OCI-LY3 (cell line): ENCODE data around the gene TTPAL.

Experiments used
- CTCF ChIP-seq: fragments of 200-600, 300-600 bp; sonication (generic); IDR thresholded peaks from 2 replicates; pipeline ENCODE4 v1.5.1; 2014; ENCODE audit warnings: antibody characterized with exemption, low read length, low read depth
- EZH2phosphoT487 ChIP-seq: fragments of 200-600 bp; shearing (Covaris generic); IDR thresholded peaks from 2 replicates; pipeline ENCODE4 v1.6.1; 2018; ENCODE audit warnings: antibody characterized with exemption, mixed run types, low read depth

GRCh38 chr20:44465001-44465560 lies 10.6 kb upstream of the TTPAL start:
- TF ChIP-seq CTCF: no peak
- no peak for TF ChIP-seq EZH2phosphoT487
